H1 (cell line): ENCODE measurements around the gene KLF6.

ENCODE experiments used
- CHD1 ChIP-seq: IDR thresholded peaks from 2 replicates; pipeline ENCODE4 v1.6.1; 2012; ENCODE audit warnings: low read depth, low read length, improper control_type of control experiment
- CHD2 ChIP-seq: IDR thresholded peaks from 2 replicates; pipeline ENCODE4 v1.6.1; 2012; ENCODE audit warnings: low read length, improper control_type of control experiment
- MAFK ChIP-seq: IDR thresholded peaks from 2 replicates; pipeline ENCODE4 v1.6.1; 2012; ENCODE audit warnings: low read depth, mild to moderate bottlenecking, improper control_type of control experiment, low read length
- NRF1 ChIP-seq: IDR thresholded peaks from 2 replicates; pipeline ENCODE4 v1.6.1; 2011; ENCODE audit warnings: mild to moderate bottlenecking, low read depth, low read length, improper control_type of control experiment
- RAD21 ChIP-seq, 2 experiments: IDR thresholded peaks in 1 of 2; conservative IDR thresholded peaks in 1 of 2; 2 replicates each; pipeline ENCODE4 v1.6.1; 2011; ENCODE audit warnings: low read depth in 2 of 2, low read length in 2 of 2, improper control_type of control experiment in 1 of 2, inconsistent platforms in 1 of 2, mild to moderate bottlenecking in 1 of 2, moderate library complexity in 1 of 2
- RXRA ChIP-seq: IDR thresholded peaks from 2 replicates; pipeline ENCODE4 v1.6.1; 2011; ENCODE audit warnings: low read depth, mild to moderate bottlenecking, low read length, moderate library complexity; ENCODE audit not compliant: insufficient read depth
- SIX5 ChIP-seq: IDR thresholded peaks from 2 replicates; pipeline ENCODE4 v1.6.1; 2011; ENCODE audit warnings: mild to moderate bottlenecking, low read depth, low read length
- SUZ12 ChIP-seq: fragments of 200-600 bp; sonication (generic); IDR thresholded peaks from 2 replicates; pipeline ENCODE4 v1.6.1; 2012; ENCODE audit warnings: mild to moderate bottlenecking, inconsistent platforms, low read length, moderate library complexity, mixed read lengths
- TAF7 ChIP-seq: optimal IDR thresholded peaks from 2 replicates; pipeline ENCODE3; 2011; ENCODE audit warnings: low read depth, mild to moderate bottlenecking, inconsistent platforms, low read length, moderate library complexity, borderline replicate concordance
- TF ChIP-seq, protein P1 (sequence below), 3 experiments: IDR thresholded peaks; 1 replicate in 2 of 3; 2 replicates in 1 of 3; pipeline versions ENCODE4 v1.5.1 to v1.6.1; 2011; ENCODE audit warnings: low read length in 3 of 3, mild to moderate bottlenecking in 3 of 3, inconsistent platforms in 2 of 3, low read depth in 1 of 3, moderate library complexity in 1 of 3; ENCODE audit not compliant: insufficient read depth in 1 of 3; ENCODE audit errors: control extremely low read depth in 1 of 3

GRCh38 chr10:3790858-3791257 lies 5.8 kb upstream of the KLF6 start:
- TF ChIP-seq, protein P1, sequence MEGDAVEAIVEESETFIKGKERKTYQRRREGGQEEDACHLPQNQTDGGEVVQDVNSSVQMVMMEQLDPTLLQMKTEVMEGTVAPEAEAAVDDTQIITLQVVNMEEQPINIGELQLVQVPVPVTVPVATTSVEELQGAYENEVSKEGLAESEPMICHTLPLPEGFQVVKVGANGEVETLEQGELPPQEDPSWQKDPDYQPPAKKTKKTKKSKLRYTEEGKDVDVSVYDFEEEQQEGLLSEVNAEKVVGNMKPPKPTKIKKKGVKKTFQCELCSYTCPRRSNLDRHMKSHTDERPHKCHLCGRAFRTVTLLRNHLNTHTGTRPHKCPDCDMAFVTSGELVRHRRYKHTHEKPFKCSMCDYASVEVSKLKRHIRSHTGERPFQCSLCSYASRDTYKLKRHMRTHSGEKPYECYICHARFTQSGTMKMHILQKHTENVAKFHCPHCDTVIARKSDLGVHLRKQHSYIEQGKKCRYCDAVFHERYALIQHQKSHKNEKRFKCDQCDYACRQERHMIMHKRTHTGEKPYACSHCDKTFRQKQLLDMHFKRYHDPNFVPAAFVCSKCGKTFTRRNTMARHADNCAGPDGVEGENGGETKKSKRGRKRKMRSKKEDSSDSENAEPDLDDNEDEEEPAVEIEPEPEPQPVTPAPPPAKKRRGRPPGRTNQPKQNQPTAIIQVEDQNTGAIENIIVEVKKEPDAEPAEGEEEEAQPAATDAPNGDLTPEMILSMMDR (IDR thresholded peaks at IDR 0.05; ENCODE audit: control extremely low read depth in 1 of 3, insufficient read depth in 1 of 3, low read depth in 1 of 3, low read length in 3 of 3): no peak
- TF ChIP-seq CHD2 (no peak), CHD1 (no peak), SIX5 (no peak), TAF7 (no peak), SUZ12 (no peak), MAFK (no peak), RXRA (no peak), RAD21 (IDR thresholded peaks at IDR 0.05 in 1 of 2, conservative IDR thresholded peaks at IDR 0.05 in 1 of 2; ENCODE audit: low read depth in 2 of 2, low read length in 2 of 2) (no peak), NRF1 (no peak)
